CD14-positive monocyte (primary cell): ENCODE results near the gene IFT122. TPM values are rescaled to one million over a fixed set of nuclear protein-coding genes. Genes with fewer than 3 reads are reported as not detected.

Source experiments
- DNase-seq, 3 donors: peaks; one replicate each; pipeline ENCODE4 v3.0.0-alpha.2; 2011 to 2022
- H2AFZ ChIP-seq: 2 replicates; pipeline ENCODE4 v1.6.0; 2012; ENCODE audit warnings: mild to moderate bottlenecking, low read depth, low read length, inconsistent platforms; ENCODE audit not compliant: insufficient read depth, poor library complexity, severe bottlenecking
- H3K27ac ChIP-seq, 2 donors: 1 replicate in 1 of 2; 2 replicates in 1 of 2; pipeline ENCODE4 v1.5.1; 2012 to 2013; ENCODE audit warnings: low read length in 2 of 2, control low read depth in 1 of 2, inconsistent platforms in 1 of 2, low read depth in 1 of 2, mild to moderate bottlenecking in 1 of 2
- H3K27me3 ChIP-seq, 2 donors: one replicate each; pipeline versions ENCODE4 v1.6.0 to v1.6.1; 2011 to 2013; ENCODE audit warnings: low read length in 2 of 2; ENCODE audit not compliant: control insufficient read depth in 2 of 2, insufficient read depth in 2 of 2
- H3K36me3 ChIP-seq, 2 donors: replicated peaks in 1 of 2; 1 replicate in 1 of 2; 2 replicates in 1 of 2; pipeline versions ENCODE4 v1.5.1 to v1.6.1; 2012 to 2013; ENCODE audit warnings: low read length in 2 of 2, control low read depth in 1 of 2, inconsistent platforms in 1 of 2, mild to moderate bottlenecking in 1 of 2; ENCODE audit not compliant: insufficient read depth in 2 of 2, control insufficient read depth in 1 of 2
- H3K4me1 ChIP-seq, 2 donors: 1 replicate in 1 of 2; 2 replicates in 1 of 2; pipeline versions ENCODE4 v1.5.1 to v1.6.1; 2012 to 2013; ENCODE audit warnings: low read length in 2 of 2, control low read depth in 1 of 2, inconsistent platforms in 1 of 2, mild to moderate bottlenecking in 1 of 2, moderate library complexity in 1 of 2; ENCODE audit not compliant: insufficient read depth in 2 of 2, control insufficient read depth in 1 of 2
- H3K4me2 ChIP-seq: replicated peaks from 2 replicates; pipeline ENCODE3; 2012; ENCODE audit warnings: low read length, moderate library complexity, mild to moderate bottlenecking; ENCODE audit not compliant: poor library complexity, severe bottlenecking; ENCODE audit errors: extremely low read depth
- H3K4me3 ChIP-seq, 3 experiments: fragments of 200-600 bp in 1 of 3; sonication (generic) in 1 of 3; replicated peaks in 1 of 3; 1 replicate in 2 of 3; 2 replicates in 1 of 3; pipeline ENCODE4 v1.5.1; 2011 to 2013; ENCODE audit warnings: low read length in 3 of 3, mild to moderate bottlenecking in 3 of 3, control low read depth in 2 of 3, low read depth in 2 of 3, inconsistent platforms in 1 of 3, moderate library complexity in 1 of 3
- H3K79me2 ChIP-seq: 2 replicates; pipeline ENCODE4 v1.6.0; 2012; ENCODE audit warnings: mild to moderate bottlenecking, control low read depth, inconsistent platforms, low read length, moderate library complexity; ENCODE audit not compliant: insufficient read depth
- H3K9ac ChIP-seq: 2 replicates; pipeline ENCODE4 v1.6.0; 2017; ENCODE audit warnings: low read length, mild to moderate bottlenecking; ENCODE audit not compliant: insufficient read depth, poor library complexity, severe bottlenecking
- H3K9me3 ChIP-seq, 2 donors: replicated peaks in 1 of 2; 1 replicate in 1 of 2; 2 replicates in 1 of 2; pipeline versions ENCODE4 v1.5.1 to v1.6.1; 2012 to 2013; ENCODE audit warnings: low read length in 2 of 2, control low read depth in 1 of 2; ENCODE audit not compliant: control insufficient read depth in 1 of 2, insufficient read depth in 1 of 2
- H4K20me1 ChIP-seq: 2 replicates; pipeline ENCODE4 v1.6.0; 2012; ENCODE audit warnings: mild to moderate bottlenecking, low read length, control low read depth, moderate library complexity; ENCODE audit not compliant: insufficient read depth
- H3K27ac Mint-ChIP-seq, 7 donors: one replicate each; pipeline ENCODE4 v1.8.0; 2020; ENCODE audit warnings: mild to moderate bottlenecking in 7 of 7, mixed read lengths in 7 of 7, moderate library complexity in 6 of 7, inconsistent platforms in 2 of 7
- H3K27me3 Mint-ChIP-seq, 3 donors: one replicate each; pipeline ENCODE4 v1.8.0; 2021 to 2022; ENCODE audit warnings: low read depth in 3 of 3, mild to moderate bottlenecking in 3 of 3, mixed read lengths in 3 of 3, moderate library complexity in 3 of 3, inconsistent platforms in 1 of 3
- H3K36me3 Mint-ChIP-seq, 2 donors: one replicate each; pipeline ENCODE4 v1.8.0; 2020; ENCODE audit warnings: mixed read lengths in 2 of 2, inconsistent platforms in 1 of 2, mild to moderate bottlenecking in 1 of 2
- H3K4me1 Mint-ChIP-seq: one replicate; pipeline ENCODE4 v1.8.0; 2020; ENCODE audit warnings: mild to moderate bottlenecking, mixed read lengths
- H3K4me3 Mint-ChIP-seq, 2 donors: one replicate each; pipeline ENCODE4 v1.8.0; 2020; ENCODE audit warnings: mild to moderate bottlenecking in 2 of 2, mixed read lengths in 2 of 2, moderate library complexity in 1 of 2
- H3K9me3 Mint-ChIP-seq, 7 donors: one replicate each; pipeline ENCODE4 v1.8.0; 2020 to 2022; ENCODE audit warnings: mixed read lengths in 7 of 7, mild to moderate bottlenecking in 6 of 7, moderate library complexity in 6 of 7, inconsistent platforms in 2 of 7
- CTCF ChIP-seq: fragments of 200-600 bp; IDR thresholded peaks from one replicate; pipeline ENCODE4 v1.8.0; 2022; ENCODE audit warnings: antibody characterized with exemption, mild to moderate bottlenecking
- WGBS: methylation state at CpG from one replicate; pipeline ENCODE4 v1.1.5; 2013; ENCODE audit warnings: missing lambda C conversion rate; ENCODE audit not compliant: insufficient coverage; 5-methylcytosine and 5-hydroxymethylcytosine counted together
- intact Hi-C, 2 donors: fragments of 100-400 bp; cut with micrococcal nuclease; formaldehyde crosslinking; loops; one replicate each; pipeline versions ENCODE4 v1.15.0 to v1.15.1; 2023
- polyA plus RNA-seq, 3 donors: library from polyadenylated mRNA; depleted of rRNA in 1 of 3; unstranded in 2 of 3; stranded (reverse) in 1 of 3; fragments of 300-500 nt in 2 of 3; fragments of >200 nt in 1 of 3; fragmentation: Illumina TruSeq in 2 of 3; gene quantifications; 1 replicate in 2 of 3; 2 replicates in 1 of 3; pipeline ENCODE4 v1.2.3, GENCODE V29; 2012 to 2021

Gene IFT122
- polyA plus RNA-seq, 3 donors = 3.3 to 12.2 (median 3.6) TPM

GRCh38 chr3:129463094-129463493 is 23.1 kb downstream of the IFT122 start:
- no CpG with 5 or more reads among the region's 3 CpGs for WGBS
- Histone ChIP-seq H3K27ac (no peak overlapping the region), H3K4me2 (no peak overlapping the region), H3K9me3 (no peaks in the 10 kb centered on the region), H3K4me1 (no peaks in the 10 kb centered on the region), H4K20me1 (no peaks in the 10 kb centered on the region), H3K9ac (no peak overlapping the region), H3K4me3 (no peak overlapping the region), H2AFZ (no peak overlapping the region), H3K79me2 (no peaks in the 10 kb centered on the region), H3K27me3 (no peaks in the 10 kb centered on the region), H3K36me3 (peaks cover 5 to 55% of the 10 kb centered on the region in 2 donors)
- Mint-ChIP-seq H3K27ac (peak overlapping the region in 1 of 7 donors; percentile 23), H3K4me1 (no peaks in the 10 kb centered on the region), H3K36me3 (peaks cover 41 to 46% of the 10 kb centered on the region in 2 donors), H3K9me3 (peaks cover 0 to 6% (median 0%) of the 10 kb centered on the region in 7 donors), H3K4me3 (no peak overlapping the region), H3K27me3 (peaks cover 0 to 4% (median 0%) of the 10 kb centered on the region in 3 donors)
- no peak for DNase-seq
- TF ChIP-seq CTCF = no peak
- intact Hi-C loops = no loop called here

- DNase-seq = no peak
- 8% methylated on average over 2 of the region's 4 CpGs for WGBS
- TF ChIP-seq CTCF = no peak
- Histone ChIP-seq H3K79me2 (no peaks in the 10 kb centered on the region), H4K20me1 (no peaks in the 10 kb centered on the region), H3K9ac (no peak overlapping the region), H3K4me1 (no peaks in the 10 kb centered on the region), H3K4me3 (no peak overlapping the region), H3K27me3 (no peaks in the 10 kb centered on the region), H3K27ac (no peak overlapping the region), H3K36me3 (peaks cover 6 to 54% of the 10 kb centered on the region in 2 donors), H2AFZ (no peak overlapping the region), H3K9me3 (no peaks in the 10 kb centered on the region), H3K4me2 (no peak overlapping the region)
- H3K36me3 Mint-ChIP-seq = peaks cover 38 to 49% of the 10 kb centered on the region in 2 donors
- peaks cover 0 to 6% (median 0%) of the 10 kb centered on the region in 7 donors for H3K9me3 Mint-ChIP-seq
- peaks cover 0 to 4% (median 0%) of the 10 kb centered on the region in 3 donors for H3K27me3 Mint-ChIP-seq
- no peak overlapping the region for H3K4me3 Mint-ChIP-seq
- H3K27ac Mint-ChIP-seq = no peak overlapping the region
- intact Hi-C loops = no loop called here
- H3K4me1 Mint-ChIP-seq = no peaks in the 10 kb centered on the region
Observed at GRCh38 chr3:129463716-129464115, 23.7 kb downstream of the IFT122 start.
